ENCODE results near the gene MARCOL.

The MARCOL gene

GRCh38 chr5:148238418-148238794, at the start of gene MARCOL:
Gene MARCOL (plus strand): TSS chr5:148238525. CDS start chr5:148238598, 73 bp downstream.
- Histone ChIP-seq H3K36me3 (no peaks in the 10 kb centered on the region), H3K9ac (no peak within 1 kb of the TSS), H3K27me3 (no peaks in the 10 kb centered on the region), H3K4me2 (no peak within 1 kb of the TSS), H3K27ac (no peak within 1 kb of the TSS), H3K9me3 (no peaks in the 10 kb centered on the region), H3K4me1 (no peaks in the 10 kb centered on the region), H3K4me3 (no peak within 1 kb of the TSS), H4K20me1 (no peaks in the 10 kb centered on the region)
- no peak for TF ChIP-seq Cebpa-rat (IDR thresholded peaks at IDR 0.05)

- Histone ChIP-seq H3K9me3 (no peaks in the 10 kb centered on the region), H3K4me2 (no peak overlapping the region), H3K4me3 (no peak overlapping the region), H3K27ac (no peak overlapping the region), H4K20me1 (no peaks in the 10 kb centered on the region), H3K4me1 (peaks cover 5% of the 10 kb centered on the region), H3K9ac (no peak overlapping the region), H3K36me3 (no peaks in the 10 kb centered on the region), H3K27me3 (no peaks in the 10 kb centered on the region)
- no peak for TF ChIP-seq Cebpa-rat (IDR thresholded peaks at IDR 0.05)
Measured at GRCh38 chr5:148191010-148191409, 47.3 kb upstream of the MARCOL start.

GRCh38 chr5:148193202-148193601, 45.1 kb upstream of the MARCOL start:
- no peak overlapping the region for H3K9ac ChIP-seq
- peaks cover 5% of the 10 kb centered on the region for H3K4me1 ChIP-seq
- no peaks in the 10 kb centered on the region for H3K36me3 ChIP-seq
- H3K4me2 ChIP-seq, result no peak overlapping the region
- H4K20me1 ChIP-seq, result no peaks in the 10 kb centered on the region
- TF ChIP-seq Cebpa-rat (IDR thresholded peaks at IDR 0.05), result no peak
- H3K27me3 ChIP-seq, result no peaks in the 10 kb centered on the region
- no peak overlapping the region for H3K4me3 ChIP-seq
- no peaks in the 10 kb centered on the region for H3K9me3 ChIP-seq
- H3K27ac ChIP-seq, result no peak overlapping the region

- TF ChIP-seq Cebpa-rat (IDR thresholded peaks at IDR 0.05), result no peak
- Histone ChIP-seq H3K36me3 (no peaks in the 10 kb centered on the region), H3K9me3 (no peaks in the 10 kb centered on the region), H3K4me3 (no peak overlapping the region), H3K27me3 (no peaks in the 10 kb centered on the region), H3K27ac (no peak overlapping the region), H3K4me2 (no peak overlapping the region), H3K4me1 (no peaks in the 10 kb centered on the region), H3K9ac (no peak overlapping the region), H4K20me1 (no peaks in the 10 kb centered on the region)
Measured at GRCh38 chr5:148201151-148201550, 37.2 kb upstream of the MARCOL start.

GRCh38 chr5:148202531-148203203, 35.7 kb upstream of the MARCOL start, which contains the start of gene SPINK6:
Gene SPINK6 (plus strand): TSS chr5:148203042. CDS start chr5:148203097, 55 bp downstream.
- H3K9ac ChIP-seq, result no peak within 1 kb of the TSS
- no peaks in the 10 kb centered on the region for H3K27me3 ChIP-seq
- H3K27ac ChIP-seq, result no peak within 1 kb of the TSS
- no peaks in the 10 kb centered on the region for H3K4me1 ChIP-seq
- TF ChIP-seq Cebpa-rat (IDR thresholded peaks at IDR 0.05), result no peak
- H3K4me2 ChIP-seq, result no peak within 1 kb of the TSS
- no peaks in the 10 kb centered on the region for H3K36me3 ChIP-seq
- H3K9me3 ChIP-seq, result no peaks in the 10 kb centered on the region
- H4K20me1 ChIP-seq, result no peaks in the 10 kb centered on the region
- no peak within 1 kb of the TSS for H3K4me3 ChIP-seq

GRCh38 chr5:148205044-148205806, 33.1 kb upstream of the MARCOL start:
- no peak for TF ChIP-seq Cebpa-rat (IDR thresholded peaks at IDR 0.05)
- no peaks in the 10 kb centered on the region for H3K27me3 ChIP-seq
- H3K4me2 ChIP-seq, result no peak overlapping the region
- H4K20me1 ChIP-seq, result no peaks in the 10 kb centered on the region
- H3K4me3 ChIP-seq, result no peak overlapping the region
- no peaks in the 10 kb centered on the region for H3K4me1 ChIP-seq
- H3K27ac ChIP-seq, result no peak overlapping the region
- H3K9ac ChIP-seq, result no peak overlapping the region
- no peaks in the 10 kb centered on the region for H3K9me3 ChIP-seq
- H3K36me3 ChIP-seq, result no peaks in the 10 kb centered on the region

- H3K4me2 ChIP-seq, result no peak overlapping the region
- H3K27me3 ChIP-seq, result no peaks in the 10 kb centered on the region
- no peak for TF ChIP-seq Cebpa-rat (IDR thresholded peaks at IDR 0.05)
- H3K36me3 ChIP-seq, result no peaks in the 10 kb centered on the region
- no peaks in the 10 kb centered on the region for H4K20me1 ChIP-seq
- H3K9ac ChIP-seq, result no peak overlapping the region
- no peak overlapping the region for H3K4me3 ChIP-seq
- no peaks in the 10 kb centered on the region for H3K4me1 ChIP-seq
- H3K9me3 ChIP-seq, result no peaks in the 10 kb centered on the region
- no peak overlapping the region for H3K27ac ChIP-seq
Measured at GRCh38 chr5:148205865-148206264, 32.5 kb upstream of the MARCOL start.

GRCh38 chr5:148206620-148207019, 31.7 kb upstream of the MARCOL start:
- no peak for TF ChIP-seq Cebpa-rat (IDR thresholded peaks at IDR 0.05)
- H4K20me1 ChIP-seq, result no peaks in the 10 kb centered on the region
- H3K4me3 ChIP-seq, result no peak overlapping the region
- H3K27ac ChIP-seq, result no peak overlapping the region
- H3K9ac ChIP-seq, result no peak overlapping the region
- no peaks in the 10 kb centered on the region for H3K9me3 ChIP-seq
- H3K27me3 ChIP-seq, result no peaks in the 10 kb centered on the region
- H3K4me1 ChIP-seq, result no peaks in the 10 kb centered on the region
- H3K4me2 ChIP-seq, result no peak overlapping the region
- no peaks in the 10 kb centered on the region for H3K36me3 ChIP-seq

GRCh38 chr5:148208226-148208625, 30.1 kb upstream of the MARCOL start:
- H3K27me3 ChIP-seq, result no peaks in the 10 kb centered on the region
- no peaks in the 10 kb centered on the region for H3K4me1 ChIP-seq
- H3K9me3 ChIP-seq, result no peaks in the 10 kb centered on the region
- no peak overlapping the region for H3K4me3 ChIP-seq
- no peaks in the 10 kb centered on the region for H4K20me1 ChIP-seq
- H3K9ac ChIP-seq, result no peak overlapping the region
- no peaks in the 10 kb centered on the region for H3K36me3 ChIP-seq
- H3K4me2 ChIP-seq, result no peak overlapping the region
- TF ChIP-seq Cebpa-rat (IDR thresholded peaks at IDR 0.05), result no peak
- no peak overlapping the region for H3K27ac ChIP-seq

- H3K9ac ChIP-seq, result no peak overlapping the region
- no peak for TF ChIP-seq Cebpa-rat (IDR thresholded peaks at IDR 0.05)
- no peaks in the 10 kb centered on the region for H3K36me3 ChIP-seq
- no peak overlapping the region for H3K4me3 ChIP-seq
- no peaks in the 10 kb centered on the region for H3K27me3 ChIP-seq
- H3K27ac ChIP-seq, result no peak overlapping the region
- no peaks in the 10 kb centered on the region for H3K9me3 ChIP-seq
- H3K4me1 ChIP-seq, result no peaks in the 10 kb centered on the region
- no peaks in the 10 kb centered on the region for H4K20me1 ChIP-seq
- H3K4me2 ChIP-seq, result no peak overlapping the region
Measured at GRCh38 chr5:148209151-148209770, 29.1 kb upstream of the MARCOL start.
